Prostate gland (tissue), 2 donors: ENCODE results near the gene MUC6. TPM values are rescaled to one million over a fixed set of nuclear protein-coding genes. Genes with fewer than 3 reads are reported as not detected.

Experiments used
- DNase-seq: peaks from one replicate; pipeline ENCODE4 v3.0.0-alpha.2; 2019; ENCODE audit warnings: low spot score
- H3K27ac ChIP-seq, 2 donors: fragments of 200-600 bp; sonication (generic); 2 replicates each; pipeline ENCODE4 v1.5.1; 2017 to 2019
- H3K27me3 ChIP-seq: fragments of 200-600 bp; sonication (generic); replicated peaks from 2 replicates; pipeline ENCODE4 v1.5.1; 2019; ENCODE audit not compliant: insufficient read depth
- H3K36me3 ChIP-seq, 2 donors: fragments of 200-600 bp; sonication (generic); 1 replicate in 1 of 2; 2 replicates in 1 of 2; pipeline versions ENCODE4 v1.5.1 to v1.8.1; 2017 to 2019
- H3K4me1 ChIP-seq: fragments of 200-600 bp; sonication (generic); replicated peaks from 2 replicates; pipeline ENCODE4 v1.5.1; 2019
- H3K4me3 ChIP-seq, 2 donors: fragments of 200-600 bp; sonication (generic); 2 replicates each; pipeline ENCODE4 v1.5.1; 2017 to 2019
- H3K9me3 ChIP-seq: fragments of 200-600 bp; sonication (generic); 2 replicates; pipeline ENCODE4 v1.5.1; 2017
- POLR2A ChIP-seq: fragments of 450-650 bp; IDR thresholded peaks from one replicate; pipeline ENCODE4 v1.6.1; 2016; ENCODE audit warnings: antibody characterized with exemption, mild to moderate bottlenecking
- POLR2AphosphoS5 ChIP-seq: sonication (generic); formaldehyde crosslinking; IDR thresholded peaks from one replicate; pipeline ENCODE4 v1.6.1; 2017; ENCODE audit warnings: antibody characterized with exemption
- WGBS: methylation state at CpG from one replicate; pipeline ENCODE4 v1.1.5; 2018; 5-methylcytosine and 5-hydroxymethylcytosine counted together
- intact Hi-C: fragments of 100-400 bp; cut with DNase I; formaldehyde crosslinking; loops from one replicate; pipeline ENCODE4 v1.14.2; 2022
- total RNA-seq, 2 donors: library from RNA; depleted of rRNA; stranded (reverse); fragments of >200 nt; gene quantifications; one replicate each; pipeline ENCODE4 v1.1.0, GENCODE V29; 2016
- TF ChIP-seq, protein P1 (sequence below), 4 experiments: fragments of 200-600 bp in 2 of 4; fragments of 450-650 bp in 2 of 4; sonication (generic) in 2 of 4; IDR thresholded peaks; 1 replicate in 3 of 4; 2 replicates in 1 of 4; pipeline ENCODE4 v1.5.1; 2016 to 2019; ENCODE audit warnings: antibody characterized with exemption in 4 of 4, mild to moderate bottlenecking in 2 of 4, moderate library complexity in 2 of 4

The MUC6 gene
- total RNA-seq, 2 donors from 2014 or later: 0.74 to 2.3 TPM

- Histone ChIP-seq H3K4me3 (no peak overlapping the region), H3K27ac (no peak overlapping the region), H3K9me3 (no peaks in the 10 kb centered on the region), H3K4me1 (no peaks in the 10 kb centered on the region), H3K36me3 (peaks cover 5% of the 10 kb centered on the region in 2 donors), H3K27me3 (no peaks in the 10 kb centered on the region)
- intact Hi-C loops: no loop called here
- no peak for TF ChIP-seq POLR2A
- TF ChIP-seq, protein P1, sequence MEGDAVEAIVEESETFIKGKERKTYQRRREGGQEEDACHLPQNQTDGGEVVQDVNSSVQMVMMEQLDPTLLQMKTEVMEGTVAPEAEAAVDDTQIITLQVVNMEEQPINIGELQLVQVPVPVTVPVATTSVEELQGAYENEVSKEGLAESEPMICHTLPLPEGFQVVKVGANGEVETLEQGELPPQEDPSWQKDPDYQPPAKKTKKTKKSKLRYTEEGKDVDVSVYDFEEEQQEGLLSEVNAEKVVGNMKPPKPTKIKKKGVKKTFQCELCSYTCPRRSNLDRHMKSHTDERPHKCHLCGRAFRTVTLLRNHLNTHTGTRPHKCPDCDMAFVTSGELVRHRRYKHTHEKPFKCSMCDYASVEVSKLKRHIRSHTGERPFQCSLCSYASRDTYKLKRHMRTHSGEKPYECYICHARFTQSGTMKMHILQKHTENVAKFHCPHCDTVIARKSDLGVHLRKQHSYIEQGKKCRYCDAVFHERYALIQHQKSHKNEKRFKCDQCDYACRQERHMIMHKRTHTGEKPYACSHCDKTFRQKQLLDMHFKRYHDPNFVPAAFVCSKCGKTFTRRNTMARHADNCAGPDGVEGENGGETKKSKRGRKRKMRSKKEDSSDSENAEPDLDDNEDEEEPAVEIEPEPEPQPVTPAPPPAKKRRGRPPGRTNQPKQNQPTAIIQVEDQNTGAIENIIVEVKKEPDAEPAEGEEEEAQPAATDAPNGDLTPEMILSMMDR (IDR thresholded peaks at IDR 0.05): no peak
- no peak for TF ChIP-seq POLR2AphosphoS5
- 81% methylated on average over 30 of the region's 31 CpGs for WGBS
- DNase-seq: no peak
Measured at GRCh38 chr11:967995-968751, 68.3 kb downstream of the MUC6 start.

DNA sequence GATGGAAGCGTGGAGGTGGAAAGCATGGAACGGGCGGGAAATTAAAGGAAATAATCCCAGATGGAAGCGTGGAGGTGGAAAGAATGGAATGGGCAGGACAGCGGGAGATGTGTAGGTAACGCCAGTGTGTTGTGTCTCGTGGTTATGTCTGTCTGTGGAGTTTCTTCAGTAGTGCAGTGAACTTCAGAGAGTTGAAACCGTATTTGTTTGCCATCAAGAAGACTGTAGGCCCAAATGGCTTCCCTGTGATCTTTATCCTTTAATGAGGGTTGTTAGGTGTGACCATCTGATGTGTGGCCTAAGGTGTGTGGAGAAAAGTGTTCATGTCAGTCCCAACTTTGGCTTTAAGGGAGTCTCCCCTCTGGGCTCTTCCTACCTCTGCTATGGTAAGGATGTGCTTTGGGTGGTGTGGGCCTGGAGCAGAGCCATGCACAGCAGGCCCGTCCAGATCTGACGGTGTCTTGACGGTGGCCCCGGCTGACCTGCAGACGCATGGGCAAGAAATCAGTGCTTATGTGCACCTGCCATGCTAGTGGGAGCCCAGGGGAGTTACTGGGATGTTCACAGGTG is 71.2 kb downstream of the MUC6 start:
- H3K4me3 ChIP-seq: no peak overlapping the region
- no peak for DNase-seq
- H3K36me3 ChIP-seq: peaks cover 0 to 4% of the 10 kb centered on the region in 2 donors
- 91% methylated on average over 13 of the region's 13 CpGs for WGBS
- TF ChIP-seq POLR2AphosphoS5 (no peak), POLR2A (no peak)
- TF ChIP-seq, protein P1 (IDR thresholded peaks at IDR 0.05): no peak
- intact Hi-C loops: no loop called here
- H3K27me3 ChIP-seq: no peaks in the 10 kb centered on the region
- no peak overlapping the region for H3K27ac ChIP-seq
- H3K4me1 ChIP-seq: no peaks in the 10 kb centered on the region
- H3K9me3 ChIP-seq: no peaks in the 10 kb centered on the region

DNA sequence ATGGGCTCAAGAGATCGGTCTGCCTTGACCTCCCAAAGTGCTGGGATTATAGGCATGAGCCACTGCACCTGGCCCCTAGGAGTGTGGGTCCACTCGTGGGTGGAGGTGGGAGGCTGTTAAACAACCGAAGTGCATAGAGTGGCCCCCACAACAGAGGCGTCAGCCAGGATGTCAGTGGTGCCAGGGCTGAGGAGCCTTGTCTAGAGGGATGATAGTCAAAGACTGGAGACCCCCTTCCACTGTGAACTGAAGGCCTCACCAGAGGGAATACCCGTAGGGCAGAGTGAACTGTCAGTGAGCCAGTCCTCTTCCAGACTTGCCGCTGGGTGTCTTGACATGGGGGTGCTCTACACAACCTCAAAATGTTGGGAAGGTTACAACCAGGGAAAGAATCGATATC is 72.7 kb downstream of the MUC6 start:
- no peak for TF ChIP-seq POLR2A
- TF ChIP-seq, protein P1 (IDR thresholded peaks at IDR 0.05): no peak
- TF ChIP-seq POLR2AphosphoS5: no peak
- DNase-seq: no peak
- Histone ChIP-seq H3K4me3 (no peak overlapping the region), H3K27ac (no peak overlapping the region), H3K4me1 (no peaks in the 10 kb centered on the region), H3K9me3 (no peaks in the 10 kb centered on the region), H3K27me3 (no peaks in the 10 kb centered on the region), H3K36me3 (peaks cover 0 to 4% of the 10 kb centered on the region in 2 donors)
- WGBS: 94% methylated on average over 7 of the region's 7 CpGs
- intact Hi-C loops: no loop called here

Other genes with a start within 250 kb of the MUC6 start
- 1 to 10 TPM in 1 of 2 donors, under 1 TPM in 1; 0.18 to 1.6 TPM for gene CEND1, start 246.6 kb downstream of the MUC6 start, total RNA-seq
- gene SLC25A22, start 238.4 kb downstream of the MUC6 start, total RNA-seq: 10 to 100 TPM; 21.2 to 43.2 TPM
- gene PIDD1, start 231.5 kb downstream of the MUC6 start, total RNA-seq: 10 to 100 TPM; 15.3 to 60.5 TPM
- 100 to 1,000 TPM; 431 to 906 TPM for gene RPLP2, start 226.8 kb downstream of the MUC6 start, total RNA-seq
- 100 to 1,000 TPM in 1 of 2 donors, 10 to 100 TPM in 1; 61.8 to 115 TPM for gene PNPLA2, start 217.8 kb downstream of the MUC6 start, total RNA-seq
- 10 to 100 TPM; 23.2 to 83.0 TPM for gene CRACR2B, start 208.8 kb downstream of the MUC6 start, total RNA-seq
- 100 to 1,000 TPM; 313 to 362 TPM for gene CD151, start 203.8 kb downstream of the MUC6 start, total RNA-seq
- 10 to 100 TPM; 64.5 to 91.1 TPM for gene POLR2L, start 194.2 kb downstream of the MUC6 start, total RNA-seq
- 10 to 100 TPM; 48.8 to 94.9 TPM for gene TSPAN4, start 193.9 kb downstream of the MUC6 start, total RNA-seq
- 100 to 1,000 TPM; 107 to 145 TPM for gene CHID1, start 125.9 kb downstream of the MUC6 start, total RNA-seq
- gene AP2A2, start 110.8 kb downstream of the MUC6 start, total RNA-seq: 10 to 100 TPM; 35.1 to 70.2 TPM
- gene MUC2, start 38.2 kb upstream of the MUC6 start, total RNA-seq: under 1 TPM in 1 of 2 donors, not detected in 1; 0.11 TPM
- under 1 TPM; 0.05 to 0.45 TPM for gene MUC5AC, start 121.2 kb upstream of the MUC6 start, total RNA-seq
- gene MUC5B, start 186.3 kb upstream of the MUC6 start, total RNA-seq: 10 to 100 TPM in 1 of 2 donors, under 1 TPM in 1; 0.18 to 17.3 TPM